ENCODE results near the gene DCUN1D2. TPM values are rescaled to one million over a fixed set of nuclear protein-coding genes. Genes with fewer than 3 reads are reported as not detected.
"Not testable (repeated sequence)": the region's sequence is repeated elsewhere in the genome, so short reads cannot be mapped to it uniquely, and the experiment has no call there.

The DCUN1D2 gene
- total and polyA plus RNA-seq, 8 donors: 7.3 to 43.0 (median 21.7) TPM

DNA sequence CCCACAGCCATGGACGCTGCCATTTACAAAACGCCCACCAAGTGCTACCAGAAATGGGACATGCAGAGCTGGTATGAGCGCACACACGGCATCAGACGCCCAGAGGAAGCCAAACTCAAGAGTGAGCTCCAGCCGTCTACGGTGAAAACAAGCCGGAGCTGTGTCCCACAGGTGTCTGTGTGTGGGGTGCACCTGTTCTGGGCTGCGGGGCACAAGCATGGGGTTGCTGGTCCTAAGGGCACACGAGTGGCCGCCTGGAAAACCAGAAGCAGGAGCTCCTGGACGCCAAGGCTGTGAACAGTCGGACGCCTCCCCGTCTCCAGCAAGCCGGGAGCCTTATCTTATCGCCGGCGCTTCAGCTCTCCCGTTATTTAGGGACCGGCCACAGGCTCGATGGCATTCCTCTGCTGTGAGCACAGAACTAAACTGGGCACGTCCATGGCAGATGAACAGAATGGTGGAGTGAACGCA is 38.5 kb downstream of the DCUN1D2 start:
- Histone ChIP-seq H3K4me3 (no peak overlapping the region), H3K9me3 (no peaks in the 10 kb centered on the region), H3K27me3 (no peaks in the 10 kb centered on the region), H3K36me3 (peaks cover 8 to 45% (median 41%) of the 10 kb centered on the region in 4 donors), H3K4me1 (peaks cover 0 to 30% (median 17%) of the 10 kb centered on the region in 4 donors), H3K27ac (peak overlapping the region in 1 of 5 donors; percentile 47)
- TF ChIP-seq, protein P1, sequence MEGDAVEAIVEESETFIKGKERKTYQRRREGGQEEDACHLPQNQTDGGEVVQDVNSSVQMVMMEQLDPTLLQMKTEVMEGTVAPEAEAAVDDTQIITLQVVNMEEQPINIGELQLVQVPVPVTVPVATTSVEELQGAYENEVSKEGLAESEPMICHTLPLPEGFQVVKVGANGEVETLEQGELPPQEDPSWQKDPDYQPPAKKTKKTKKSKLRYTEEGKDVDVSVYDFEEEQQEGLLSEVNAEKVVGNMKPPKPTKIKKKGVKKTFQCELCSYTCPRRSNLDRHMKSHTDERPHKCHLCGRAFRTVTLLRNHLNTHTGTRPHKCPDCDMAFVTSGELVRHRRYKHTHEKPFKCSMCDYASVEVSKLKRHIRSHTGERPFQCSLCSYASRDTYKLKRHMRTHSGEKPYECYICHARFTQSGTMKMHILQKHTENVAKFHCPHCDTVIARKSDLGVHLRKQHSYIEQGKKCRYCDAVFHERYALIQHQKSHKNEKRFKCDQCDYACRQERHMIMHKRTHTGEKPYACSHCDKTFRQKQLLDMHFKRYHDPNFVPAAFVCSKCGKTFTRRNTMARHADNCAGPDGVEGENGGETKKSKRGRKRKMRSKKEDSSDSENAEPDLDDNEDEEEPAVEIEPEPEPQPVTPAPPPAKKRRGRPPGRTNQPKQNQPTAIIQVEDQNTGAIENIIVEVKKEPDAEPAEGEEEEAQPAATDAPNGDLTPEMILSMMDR (IDR thresholded peaks at IDR 0.05): no peak
- no peak for TF ChIP-seq POLR2A (IDR thresholded peaks at IDR 0.05)
- no peak for TF ChIP-seq POLR2AphosphoS5 (IDR thresholded peaks at IDR 0.05)
- no peak for TF ChIP-seq EP300 (IDR thresholded peaks at IDR 0.05)
- WGBS, 5 donors: 46 to 74% (median 68%) methylated on average over 10 to 24 of the region's 24 CpGs
- intact Hi-C loops (cut with DNase I; ENCODE audit: low total_unique reads): no loop called here
- DNase-seq: peak in 1 of 2 donors; percentile 52

DNA sequence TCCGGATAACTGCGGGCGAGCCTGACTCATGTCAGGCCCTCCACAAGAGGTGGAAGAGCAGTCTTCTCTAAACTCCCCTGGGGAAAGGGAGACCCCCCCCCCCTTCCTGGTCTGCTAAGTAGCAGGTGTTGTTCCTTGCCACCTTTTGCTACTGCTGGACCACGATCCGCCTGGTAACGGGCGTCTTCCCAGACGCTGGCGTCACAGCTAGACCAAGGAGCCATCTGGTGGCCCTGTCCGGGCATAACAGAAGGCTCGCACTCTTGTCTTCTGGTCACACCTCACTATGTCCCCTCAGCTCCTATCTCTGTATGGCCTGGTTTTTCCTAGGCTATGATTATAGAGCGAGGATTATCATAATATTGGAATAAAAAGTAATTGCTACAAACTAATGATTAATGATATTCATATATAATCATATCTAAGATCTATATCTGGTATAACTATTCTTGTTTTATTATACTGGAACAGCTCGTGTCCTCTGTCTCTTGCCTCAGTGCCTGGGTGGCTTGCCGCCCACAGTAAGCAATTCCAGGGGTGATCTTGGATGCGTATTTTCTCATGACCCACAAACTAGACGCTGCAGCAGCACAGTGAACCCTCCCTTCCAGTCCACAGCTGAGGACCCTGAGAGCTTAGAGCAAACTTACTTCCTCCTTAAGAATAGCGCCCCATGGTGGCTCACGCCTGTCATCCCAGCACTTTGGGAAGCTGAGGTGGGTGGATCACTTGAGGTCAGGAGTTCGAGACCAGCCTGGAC is 39.5 kb downstream of the DCUN1D2 start:
- H3K9me3 ChIP-seq; H3K4me3 ChIP-seq; H3K27ac ChIP-seq; H3K27me3 ChIP-seq; intact Hi-C loops (cut with DNase I; ENCODE audit: low total_unique reads): not testable (repeated sequence)
- TF ChIP-seq, protein P1 (IDR thresholded peaks at IDR 0.05): peak in 5 of 7 experiments; percentile 5 to 50 (median 35)
- 54 to 62% (median 58%) methylated on average over 18 to 19 of the region's 19 CpGs for WGBS, 5 donors
- peak; percentile 52 to 78 for DNase-seq
- peaks cover 0 to 33% (median 20%) of the 10 kb centered on the region in 4 donors for H3K4me1 ChIP-seq
- H3K36me3 ChIP-seq: peaks cover under 1 to 35% (median 32%) of the 10 kb centered on the region in 4 donors

DNA sequence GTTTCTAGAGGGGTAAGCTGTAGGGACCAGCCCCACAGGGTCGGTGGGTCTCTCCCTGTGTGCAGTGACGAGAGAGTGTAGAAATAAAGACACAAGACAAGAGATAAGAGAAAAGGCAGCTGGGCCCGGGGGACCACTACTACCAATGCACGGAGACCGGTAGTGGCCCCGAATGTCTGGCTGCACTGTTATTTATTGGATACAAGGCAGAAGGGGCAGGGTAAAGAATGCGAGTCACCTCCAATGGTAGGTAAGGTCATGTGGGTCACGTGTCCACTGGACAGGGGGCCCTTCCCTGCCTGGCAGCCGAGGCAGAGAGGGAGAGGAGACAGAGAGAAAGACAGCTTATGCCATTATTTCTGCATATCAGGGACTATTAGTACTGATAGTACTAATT is 40.2 kb downstream of the DCUN1D2 start:
- H3K4me1 ChIP-seq: peaks cover 6 to 37% (median 27%) of the 10 kb centered on the region in 4 donors
- H3K27me3 ChIP-seq; H3K9me3 ChIP-seq; intact Hi-C loops (cut with DNase I; ENCODE audit: low total_unique reads); H3K4me3 ChIP-seq; DNase-seq; H3K27ac ChIP-seq: not testable (repeated sequence)
- peaks cover 0 to 28% (median 26%) of the 10 kb centered on the region in 4 donors for H3K36me3 ChIP-seq
- WGBS, 5 donors: 85 to 93% (median 89%) methylated on average over 8 to 9 of the region's 9 CpGs

DNA sequence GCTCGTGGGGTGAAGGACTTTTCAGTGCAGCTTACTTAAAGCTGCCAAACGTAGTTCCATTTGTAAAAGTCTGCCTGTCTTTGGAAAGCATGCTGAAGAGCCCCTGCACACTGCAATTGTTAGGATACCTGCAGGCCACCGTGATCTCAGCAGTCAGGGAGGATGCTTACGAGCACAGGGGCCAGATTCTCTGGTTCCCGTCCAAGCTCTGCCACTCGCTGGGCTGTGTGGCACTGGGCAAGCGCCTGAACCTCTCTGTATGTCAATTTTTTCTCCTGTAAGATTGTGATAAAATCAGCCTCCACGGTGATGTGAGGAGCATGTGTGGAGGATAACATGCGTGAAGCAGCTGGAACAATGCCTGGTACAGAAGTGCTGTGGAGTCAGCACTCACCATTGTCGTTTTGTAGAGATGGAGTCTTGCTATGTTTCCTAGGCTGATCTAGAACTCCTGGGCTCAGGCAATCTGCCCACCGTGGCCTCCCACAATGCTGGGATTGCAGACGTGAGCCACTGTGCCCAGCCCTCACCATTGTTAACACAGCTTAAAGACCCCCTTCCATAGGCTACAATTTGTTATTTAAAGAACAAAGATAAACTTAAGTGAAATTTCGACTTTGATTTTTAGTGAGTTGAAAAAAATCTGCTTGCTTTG is 40.7 kb downstream of the DCUN1D2 start:
- H3K27me3 ChIP-seq: no peaks in the 10 kb centered on the region

More for the DNA sequence above, 40.7 kb downstream of the DCUN1D2 start:
- Histone ChIP-seq H3K9me3 (no peaks in the 10 kb centered on the region), H3K27ac (peak overlapping the region; percentile 79 to 91 (median 85)), H3K4me3 (peak overlapping the region; percentile 31 to 47 (median 44)), H3K36me3 (peaks cover 0 to 23% (median 20%) of the 10 kb centered on the region in 4 donors), H3K4me1 (peaks cover 10 to 37% (median 32%) of the 10 kb centered on the region in 4 donors)
- TF ChIP-seq POLR2A (IDR thresholded peaks at IDR 0.05) (no peak), POLR2AphosphoS5 (IDR thresholded peaks at IDR 0.05) (no peak), EP300 (IDR thresholded peaks at IDR 0.05) (no peak)
- TF ChIP-seq, protein P1 (IDR thresholded peaks at IDR 0.05): no peak
- DNase-seq: no peak
- WGBS, 5 donors: 58 to 84% (median 71%) methylated on average over 12 to 13 of the region's 13 CpGs
- intact Hi-C loops (cut with DNase I; ENCODE audit: low total_unique reads): no loop called here
